ENCODE measurements around the gene UBE2G2.
"Not testable (repeated sequence)": the region's sequence is repeated elsewhere in the genome, so short reads cannot be mapped to it uniquely, and the experiment has no call there.

UBE2G2 gene

DNA sequence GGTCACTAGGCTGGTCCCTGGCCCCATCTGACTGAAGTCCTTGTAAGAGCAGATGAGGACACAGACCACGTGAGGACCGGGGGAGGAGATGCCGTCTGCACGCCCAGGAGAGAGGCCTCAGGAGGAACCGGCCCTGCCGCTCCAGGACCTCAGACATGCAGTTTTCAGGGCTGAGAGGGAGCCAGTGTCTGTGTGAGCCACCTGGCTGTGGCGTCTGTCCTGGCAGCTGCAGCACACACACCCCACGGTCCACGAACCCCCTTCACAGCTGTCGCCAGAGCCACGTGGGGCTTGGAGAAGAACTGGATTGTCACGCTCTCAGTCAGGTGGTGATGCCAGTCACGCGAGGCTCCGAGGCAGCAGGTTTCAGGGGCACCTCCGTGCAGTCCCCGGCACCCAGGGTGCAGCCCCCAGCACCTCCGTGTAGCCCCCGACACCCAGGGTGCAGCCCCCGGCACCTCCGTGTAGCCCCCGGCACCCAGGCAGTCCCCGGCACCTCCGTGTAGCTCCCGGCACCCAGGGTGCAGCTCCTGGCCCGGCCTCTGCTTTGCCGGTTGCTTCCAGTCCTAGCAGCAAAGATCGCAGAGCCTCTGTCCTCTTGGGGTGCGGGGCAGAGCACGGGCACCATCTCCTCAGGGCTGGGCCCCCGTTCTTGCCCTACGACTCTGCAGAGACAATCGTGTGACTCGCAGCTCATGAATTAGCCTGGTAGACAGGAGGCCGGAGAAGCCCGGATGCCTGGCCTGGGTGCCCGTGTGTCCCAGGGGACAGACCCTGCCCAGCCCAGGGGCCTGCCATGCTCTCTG lies 35.2 kb upstream of the UBE2G2 start:
- no peak for DNase-seq (ENCODE audit: low read depth in 4 of 4, low spot score in 1 of 4)

DNA sequence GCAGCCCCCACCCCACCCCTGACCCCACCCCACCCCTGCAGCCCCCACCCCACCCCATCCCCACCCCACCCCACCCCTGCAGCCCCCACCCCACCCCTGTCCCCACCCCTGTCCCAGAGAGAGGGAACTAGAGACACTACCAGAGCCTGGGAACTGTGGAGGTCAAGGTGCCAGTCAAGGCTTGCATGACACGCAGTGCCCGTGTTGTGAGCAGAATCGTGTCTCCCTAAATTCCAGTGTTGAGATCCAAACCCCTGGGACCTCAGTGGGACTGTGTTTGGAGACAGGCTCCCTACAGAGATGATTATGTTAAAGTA lies 34.7 kb upstream of the UBE2G2 start:
- no peak for DNase-seq (ENCODE audit: low read depth in 4 of 4, low spot score in 1 of 4)

DNA sequence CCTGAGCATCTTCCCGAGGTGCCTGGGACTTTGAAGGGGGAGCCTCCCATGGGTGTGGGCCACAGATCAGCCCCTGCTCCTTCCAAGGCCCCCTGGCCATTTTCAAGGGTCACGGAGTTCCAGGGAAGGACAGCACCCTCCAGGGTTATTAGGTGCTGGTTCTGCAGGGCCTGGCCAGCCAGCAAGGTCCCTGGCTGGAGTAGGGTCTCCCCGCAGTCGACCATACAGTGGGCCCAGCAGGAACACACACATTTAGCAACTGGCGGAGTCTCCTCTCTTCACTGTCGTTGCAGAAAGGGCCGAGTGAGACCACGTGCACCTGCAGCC lies 34.0 kb upstream of the UBE2G2 start:
- no peak for DNase-seq (ENCODE audit: low read depth in 4 of 4, low spot score in 1 of 4)

DNA sequence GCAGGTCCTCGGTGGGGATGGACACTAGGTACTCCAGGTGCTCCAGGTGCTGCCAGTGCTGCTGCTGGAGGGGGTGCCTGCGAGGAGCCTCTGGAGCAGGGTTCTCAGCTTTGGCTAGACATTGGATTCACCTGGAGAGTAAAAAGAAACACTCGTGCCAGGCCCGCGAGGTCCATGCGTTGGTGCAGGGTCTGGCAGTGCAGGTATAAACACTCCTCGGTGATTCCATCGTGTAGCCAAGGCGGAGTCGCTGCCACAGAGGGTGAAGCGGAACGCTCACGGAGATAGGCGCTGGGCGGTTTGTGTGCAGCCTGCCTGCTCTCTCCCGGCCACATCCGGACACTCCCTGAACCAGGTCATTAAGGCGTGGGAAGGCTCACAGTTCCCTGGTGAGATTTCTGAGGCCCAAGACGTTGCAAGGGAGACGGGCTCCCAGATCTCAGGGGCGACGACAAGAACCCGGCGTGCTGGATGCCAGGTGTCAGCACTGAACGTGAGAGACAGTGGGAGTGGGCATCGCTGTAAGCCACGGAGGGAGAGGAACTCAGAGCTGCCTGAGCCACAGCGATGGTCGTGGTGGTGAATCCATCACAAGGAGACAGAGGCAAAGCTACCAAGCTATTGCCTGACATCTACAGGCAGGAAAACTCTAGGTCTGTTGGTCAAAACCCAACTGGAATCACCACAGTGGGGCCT lies 33.5 kb upstream of the UBE2G2 start:
- no peak for DNase-seq (ENCODE audit: low read depth in 4 of 4, low spot score in 1 of 4)

DNA sequence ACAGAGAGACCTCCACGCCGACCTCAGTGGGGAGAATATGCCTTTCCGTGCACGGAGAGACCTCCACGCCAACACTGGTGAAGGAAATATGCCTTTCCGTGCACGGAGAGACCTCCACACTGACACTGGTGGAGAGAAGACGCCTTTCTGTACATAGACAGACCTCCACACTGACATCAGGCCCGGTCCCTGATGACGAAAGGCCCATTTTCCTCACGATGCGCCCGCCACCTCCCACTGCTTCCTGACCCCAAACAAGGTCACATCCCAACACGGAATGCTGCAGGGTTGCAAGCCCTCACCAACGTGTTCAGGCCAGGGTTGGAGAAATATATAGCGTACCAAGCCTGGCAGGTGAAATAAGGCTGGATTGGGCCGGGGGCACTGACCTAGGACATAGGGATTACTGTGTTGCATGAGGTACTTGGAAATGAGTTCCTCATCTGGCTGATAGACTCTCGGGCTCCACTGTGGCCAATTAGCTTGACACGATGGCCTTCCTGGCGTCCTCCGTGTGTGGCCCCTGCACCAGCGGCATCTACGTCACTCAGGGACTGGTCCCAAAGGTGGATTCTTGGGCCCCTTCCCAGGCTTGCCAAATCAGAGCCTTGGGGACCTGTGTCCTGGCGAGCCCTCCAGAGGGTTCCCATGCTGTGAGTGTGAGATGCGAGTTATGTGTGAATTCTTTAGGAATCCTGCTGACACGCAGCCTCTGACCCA lies 32.8 kb upstream of the UBE2G2 start:
- no peak for DNase-seq (ENCODE audit: low read depth in 4 of 4, low spot score in 1 of 4)

DNA sequence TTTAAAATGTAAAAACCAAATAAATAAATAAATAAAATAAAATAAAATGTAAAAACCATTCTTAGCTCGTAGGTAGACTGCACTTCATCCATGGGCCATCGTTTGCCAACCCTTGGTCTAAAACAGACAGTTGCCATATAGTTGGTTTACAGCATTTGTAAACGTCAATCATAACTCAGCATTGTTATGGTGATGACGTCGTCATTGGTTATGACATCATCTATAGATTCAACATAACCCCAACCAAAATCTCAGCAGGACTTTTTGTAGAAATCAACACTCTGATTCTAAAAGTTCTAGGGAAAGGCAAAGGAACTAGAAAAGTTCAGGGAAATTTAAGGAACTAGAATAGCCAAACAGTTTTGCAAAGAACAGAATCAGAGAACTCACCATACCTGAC lies 32.0 kb upstream of the UBE2G2 start:
- no peak for DNase-seq (ENCODE audit: low read depth in 4 of 4, low spot score in 1 of 4)

DNA sequence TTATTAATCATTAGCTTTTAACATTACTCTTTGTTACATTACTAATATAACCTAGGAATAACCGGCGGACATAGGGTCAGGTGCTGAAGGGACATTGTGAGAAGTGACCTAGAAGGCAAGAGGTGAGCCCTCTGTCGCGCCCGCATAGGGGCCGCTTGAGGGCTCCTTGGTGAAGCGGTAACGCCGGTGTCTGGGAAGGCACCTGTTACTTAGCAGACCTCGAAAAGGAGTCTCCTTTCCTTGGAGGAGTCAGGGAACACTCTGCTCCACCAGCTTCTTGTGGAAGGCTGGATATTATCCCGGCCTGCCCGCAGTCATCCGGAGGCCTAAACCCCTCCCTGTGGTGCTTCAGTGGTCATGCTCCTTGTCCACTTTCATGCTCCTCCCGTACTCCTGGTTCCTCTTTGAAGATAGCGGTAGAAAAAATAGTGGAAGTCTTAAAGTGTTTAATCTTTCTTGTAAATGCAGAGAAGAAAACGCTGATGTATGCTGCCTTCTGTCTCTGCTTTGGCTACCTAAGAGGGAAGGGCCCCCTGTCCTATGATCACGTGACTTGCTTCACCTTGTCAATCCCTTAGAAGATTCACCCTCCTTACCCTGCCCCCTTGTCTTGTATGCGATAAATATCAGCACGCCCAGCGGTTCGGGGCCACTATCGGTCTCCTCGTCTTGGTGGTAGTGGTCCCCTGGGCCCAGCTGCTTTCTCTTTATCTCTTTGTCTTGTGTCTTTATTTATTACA lies 31.1 kb upstream of the UBE2G2 start:
- DNase-seq (ENCODE audit: low read depth in 4 of 4, low spot score in 1 of 4): not testable (repeated sequence)

DNA sequence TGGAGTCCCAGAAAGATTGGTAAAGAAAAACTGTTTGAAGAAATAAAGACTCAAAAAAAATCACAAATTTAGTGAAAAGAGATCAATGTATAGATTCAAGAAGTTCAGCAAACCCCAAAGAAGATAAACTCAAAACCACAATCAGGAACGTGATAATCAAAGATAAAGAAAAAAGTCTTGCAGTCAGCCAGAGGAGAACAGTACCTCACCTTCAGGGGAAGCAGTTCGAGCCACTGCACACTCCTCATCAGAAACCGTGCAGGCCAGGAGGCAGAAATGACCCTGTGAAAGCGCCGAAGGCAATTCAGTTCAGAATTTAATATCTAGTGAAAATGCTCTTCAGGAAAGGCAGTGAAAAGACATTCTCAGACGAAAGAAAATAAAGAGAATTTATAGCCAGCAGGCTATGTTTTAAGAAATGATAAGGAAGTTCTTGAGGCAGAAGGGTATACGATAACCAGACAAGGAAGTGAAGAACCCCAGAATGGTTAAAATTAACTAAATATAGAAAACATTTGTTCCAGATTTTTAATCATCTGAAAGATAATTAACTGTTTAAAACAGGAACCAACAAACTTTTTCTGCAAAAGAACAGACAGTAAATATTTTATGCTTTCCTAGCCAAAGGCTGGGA lies 29.7 kb upstream of the UBE2G2 start:
- DNase-seq (ENCODE audit: low read depth in 4 of 4, low spot score in 1 of 4): no peak

DNA sequence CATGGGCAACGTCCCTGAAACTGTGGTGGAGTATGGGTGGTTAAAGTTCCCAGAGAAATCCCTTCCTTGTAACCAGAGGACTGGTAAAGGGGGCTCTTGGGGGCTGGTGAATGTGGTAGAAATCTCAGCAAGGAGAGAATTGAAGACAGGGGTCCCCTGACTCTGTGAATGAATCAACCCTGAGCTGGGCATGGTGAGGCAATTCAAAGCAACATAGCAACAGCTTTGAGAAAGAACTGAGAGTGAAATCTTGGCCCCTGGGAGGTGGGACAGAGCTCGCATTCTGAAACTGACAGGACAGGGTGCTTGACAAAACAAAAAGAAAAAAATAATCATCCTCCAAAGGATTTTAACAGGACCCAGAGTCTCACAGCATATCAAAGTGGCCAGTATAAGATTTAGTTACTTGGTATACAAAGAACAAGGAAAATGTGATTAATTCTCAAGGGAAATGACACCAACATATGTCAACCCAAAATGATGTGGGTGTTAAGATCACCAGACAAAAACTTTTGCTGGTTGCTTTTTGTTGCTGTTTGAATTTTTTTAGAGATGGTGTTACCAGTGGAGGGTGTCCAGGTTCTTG lies 28.0 kb upstream of the UBE2G2 start:
- no peak for DNase-seq (ENCODE audit: low read depth in 4 of 4, low spot score in 1 of 4)

DNA sequence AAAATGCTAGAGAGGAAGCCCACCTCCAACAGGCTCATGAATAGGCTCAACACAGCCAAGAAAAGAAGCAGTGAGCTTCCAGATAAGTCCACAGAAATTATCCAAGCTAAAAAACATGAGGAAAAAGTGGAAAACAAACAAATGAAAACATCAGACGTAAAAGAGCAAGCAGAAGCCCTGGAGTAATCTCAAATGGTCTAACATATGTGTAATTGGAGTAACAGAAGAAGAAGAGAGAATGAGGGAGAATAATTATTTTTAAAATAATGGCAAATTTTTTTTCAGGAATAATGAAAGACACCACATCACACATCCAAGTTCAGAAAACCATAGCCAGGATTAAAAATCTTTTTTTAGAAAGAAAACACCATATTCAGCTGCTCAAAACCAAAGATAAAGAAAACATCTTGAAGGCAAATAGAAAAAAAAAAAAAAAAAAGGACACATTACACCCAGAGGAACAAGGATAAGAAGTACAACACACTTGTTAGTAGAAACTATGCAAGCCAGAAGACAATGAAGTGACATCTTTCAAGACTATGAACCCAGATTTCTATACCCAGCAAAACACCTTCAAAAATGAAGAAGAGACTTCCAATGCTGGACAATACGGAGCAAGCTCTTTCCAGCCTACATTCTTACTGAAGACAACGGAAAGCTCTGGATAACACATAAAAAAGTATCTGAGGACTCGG lies 26.9 kb upstream of the UBE2G2 start:
- no peak for DNase-seq (ENCODE audit: low read depth in 4 of 4, low spot score in 1 of 4)

DNA sequence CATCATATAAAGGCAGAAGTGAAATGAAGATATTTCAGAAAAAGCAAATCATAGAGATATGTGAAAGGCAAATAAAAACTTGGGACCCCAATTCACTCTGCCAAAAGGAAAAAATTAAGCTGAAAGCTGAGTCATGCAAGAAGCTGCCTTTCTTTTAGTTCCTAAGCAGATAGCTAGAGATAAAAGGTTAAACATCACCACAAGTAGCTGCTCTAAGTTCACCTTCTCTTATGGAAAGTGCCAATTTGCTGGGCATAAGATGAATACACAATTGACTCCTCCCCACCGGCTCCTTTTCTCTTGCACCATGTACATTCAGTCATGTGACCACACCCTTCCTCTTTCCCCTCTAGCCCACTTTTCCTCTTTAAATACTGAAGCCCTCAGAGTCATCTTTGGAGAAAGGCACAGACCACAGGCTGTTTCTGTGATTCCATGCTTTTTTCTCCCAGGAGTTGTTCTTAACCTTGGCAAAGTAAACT lies 21.6 kb upstream of the UBE2G2 start:
- no peak for DNase-seq (ENCODE audit: low read depth in 4 of 4, low spot score in 1 of 4)

DNA sequence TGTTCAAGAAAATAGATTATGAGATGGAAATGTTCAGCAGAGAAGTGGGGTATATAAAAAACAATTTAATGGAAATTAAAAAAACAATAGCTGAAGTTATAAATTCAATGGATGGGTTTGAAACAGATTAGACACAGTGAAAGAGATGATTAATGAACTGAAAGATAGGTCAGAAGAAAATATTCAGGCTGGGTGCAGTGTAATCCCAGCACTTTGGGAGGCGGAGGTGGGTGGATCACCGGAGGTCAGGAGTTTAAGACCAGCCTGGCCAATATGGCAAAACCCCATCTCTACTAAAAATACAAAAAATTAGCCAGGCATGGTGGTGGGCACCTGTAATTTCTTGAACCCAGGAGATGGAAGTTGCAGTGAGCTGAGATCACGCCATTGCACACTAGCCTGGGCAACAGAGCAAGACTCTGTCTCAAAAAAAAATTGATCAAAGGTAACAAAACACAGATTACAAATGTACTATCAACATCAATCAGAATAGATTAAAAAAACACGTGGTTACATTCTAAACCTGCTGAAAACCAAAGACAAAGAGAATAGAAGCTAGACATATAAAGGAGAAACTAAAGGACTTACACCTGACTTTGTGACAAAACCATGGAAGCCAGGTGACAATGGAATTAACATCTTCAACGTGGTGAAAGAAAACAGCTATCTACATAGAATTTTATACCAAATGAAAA lies 21.0 kb upstream of the UBE2G2 start:
- DNase-seq (ENCODE audit: low read depth in 4 of 4, low spot score in 1 of 4): no peak

DNA sequence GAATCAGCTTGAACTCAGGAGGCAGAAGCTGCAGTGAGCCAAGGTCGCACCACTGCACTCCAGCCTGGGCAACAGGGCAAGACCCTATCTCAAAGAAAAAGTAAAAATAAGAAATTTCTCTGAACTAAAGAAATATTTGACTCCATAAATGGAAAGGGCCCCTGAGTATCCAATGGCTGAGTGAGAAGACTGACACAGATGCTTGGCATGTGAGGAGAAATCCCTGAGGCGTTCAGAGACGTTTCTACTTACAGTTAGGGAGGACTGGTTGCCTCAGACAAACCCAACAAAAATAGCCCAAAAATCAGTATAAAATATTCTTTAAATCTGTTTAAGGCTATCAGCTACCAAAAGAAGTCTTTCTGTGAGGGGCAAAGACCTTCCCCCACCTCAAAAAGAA lies 19.2 kb upstream of the UBE2G2 start:
- no peak for DNase-seq (ENCODE audit: low read depth in 4 of 4, low spot score in 1 of 4)

DNA sequence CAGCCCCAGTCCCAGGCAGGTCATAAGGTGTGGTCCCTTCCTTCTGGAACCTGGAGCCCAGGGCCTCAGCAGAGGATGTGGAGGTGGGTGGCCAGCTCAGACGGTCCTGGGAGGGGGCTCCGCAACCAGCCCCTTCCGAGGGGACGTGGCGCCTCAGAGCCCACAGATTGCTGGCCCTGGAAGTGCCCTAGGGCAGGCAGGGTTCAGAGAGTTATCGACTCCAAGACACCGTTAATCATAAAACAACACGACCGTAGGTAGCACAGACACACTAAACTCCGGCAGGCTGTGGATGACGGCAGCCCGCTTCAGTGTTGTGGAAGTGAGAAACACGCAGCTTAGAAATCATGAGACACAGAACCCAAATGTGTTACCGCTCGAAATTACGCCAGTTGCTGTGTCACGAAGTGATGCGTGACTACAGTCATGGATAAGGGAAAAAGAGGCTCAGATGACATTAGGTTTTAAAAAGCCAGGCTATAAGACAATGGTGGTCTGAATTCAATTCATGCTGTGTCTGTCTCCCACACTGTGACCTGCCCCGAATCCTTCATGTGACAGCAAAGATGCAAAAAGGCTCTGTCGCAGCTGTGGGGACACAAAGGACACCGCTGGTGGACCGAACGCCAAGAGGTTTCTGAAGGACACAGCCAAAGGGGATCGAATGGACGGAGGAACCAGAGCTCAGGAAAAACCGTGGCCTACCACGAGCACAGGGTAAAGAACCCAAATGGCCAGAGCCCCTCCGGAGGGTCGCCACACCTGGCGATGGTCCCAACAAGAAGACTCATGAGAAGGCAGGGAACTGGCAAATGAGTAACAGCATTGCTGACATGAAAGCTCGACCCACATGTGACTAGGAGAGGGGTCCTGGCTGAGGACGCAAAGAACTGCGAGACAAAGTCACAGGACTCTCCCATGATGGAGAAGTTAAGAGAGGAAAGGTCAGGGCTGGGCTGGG lies 17.9 kb upstream of the UBE2G2 start:
- no peak for DNase-seq (ENCODE audit: low read depth in 4 of 4, low spot score in 1 of 4)

DNA sequence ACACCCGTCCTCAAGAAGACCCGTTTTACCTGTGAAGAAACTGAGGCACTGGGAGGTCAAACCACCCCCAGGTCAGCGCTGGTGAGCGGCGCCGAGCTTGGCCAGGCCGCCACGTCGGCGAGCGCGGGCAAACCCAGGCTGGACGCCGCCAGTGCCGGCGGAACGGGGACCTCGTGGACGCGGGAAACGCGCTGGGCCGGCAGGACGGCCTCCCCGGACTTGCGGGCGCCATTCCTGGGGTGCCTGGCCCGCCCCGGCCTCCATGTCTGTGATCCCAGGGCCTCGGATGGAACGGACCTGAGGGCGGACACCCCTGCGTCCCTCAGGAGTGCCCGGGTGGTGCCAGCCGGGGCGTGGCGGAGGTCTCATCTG lies 17.0 kb upstream of the UBE2G2 start:
- no peak for DNase-seq (ENCODE audit: low read depth in 4 of 4, low spot score in 1 of 4)

DNA sequence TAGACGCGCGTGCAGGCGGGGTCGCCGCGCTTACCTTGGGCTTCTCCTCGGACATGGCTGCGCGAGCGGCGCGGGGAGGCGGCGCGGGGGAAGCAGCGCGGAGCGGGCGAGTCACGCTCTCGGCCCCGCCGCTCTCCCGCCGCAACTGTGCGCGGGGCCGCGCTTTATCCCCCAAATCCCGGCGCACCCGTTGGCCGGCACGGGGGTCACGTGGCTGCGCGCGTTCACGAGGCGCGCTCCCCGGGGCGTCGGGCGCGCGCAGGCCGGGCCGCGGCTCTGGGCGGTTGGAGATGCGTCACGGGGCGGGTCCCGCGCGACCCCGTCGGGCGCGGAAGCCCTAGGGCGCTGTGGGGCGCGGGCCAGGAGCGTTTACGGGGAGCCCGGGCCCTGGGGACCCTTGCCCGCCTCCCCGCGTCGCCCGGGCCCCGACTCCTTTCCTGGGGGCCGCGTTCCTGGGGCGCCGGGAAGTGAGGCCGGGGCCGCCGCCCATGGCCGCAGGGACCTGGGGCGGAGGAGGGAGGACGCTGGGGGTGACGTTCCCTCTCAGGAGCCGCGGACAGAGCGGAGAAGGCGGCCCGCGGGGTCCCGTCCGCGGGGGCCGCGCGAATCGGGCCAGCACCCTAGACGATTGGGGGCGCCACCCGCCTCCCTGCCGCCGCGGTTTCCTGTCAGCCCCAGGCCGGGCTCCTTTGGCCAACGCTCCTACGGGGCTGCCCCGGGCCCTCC lies 16.5 kb upstream of the UBE2G2 start, which contains the start of gene SUMO3:
Gene SUMO3, minus strand, starts transcription at position 149 of the 726 bp plus-strand sequence. Its CDS starts 94 bp downstream, at position 55.
- peak; percentile 42 to 78 (median 69) for DNase-seq (ENCODE audit: low read depth in 4 of 4, low spot score in 1 of 4)

DNA sequence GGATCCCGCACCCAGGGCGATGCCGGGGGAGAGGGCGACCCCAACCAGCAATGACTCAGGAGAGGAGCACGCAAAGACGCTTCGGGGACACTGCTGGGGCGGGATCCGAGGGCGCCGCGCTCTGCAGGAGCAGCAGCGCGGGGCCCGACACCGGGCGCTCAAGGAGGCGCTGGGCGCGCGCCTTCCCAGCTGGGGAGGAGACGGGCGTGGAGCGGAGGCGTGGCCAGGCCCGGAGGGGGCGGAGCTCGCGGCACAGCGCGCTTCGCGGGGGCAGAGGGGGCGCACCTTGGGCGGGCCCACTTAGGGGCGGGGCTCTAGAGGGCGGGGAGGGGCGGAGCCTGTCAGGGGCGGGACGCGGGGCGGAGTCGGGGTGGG lies 15.9 kb upstream of the UBE2G2 start:
- DNase-seq (ENCODE audit: low read depth in 4 of 4, low spot score in 1 of 4): peak; percentile 76 to 91 (median 86)

Data from stimulated activated CD4-positive, alpha-beta T cell treated with anti-CD3 and anti-CD28 coated beads, Interleukin-1b, Interleukin-23, amount 100 ng/mL, for 24 hours (primary cell).